ENCODE measurements around the gene WWOX. TPM values are rescaled to one million over a fixed set of nuclear protein-coding genes. Genes with fewer than 3 reads are reported as not detected.

The WWOX gene
- total and polyA plus RNA-seq, 2 of the 8 experiments (the other 6 are each of a cell fraction or from before 2014, with no cell fraction given): 5.4 to 16.7 TPM

GRCh38 chr16:78902321-78902720 is 802.9 kb downstream of the WWOX start (continued):
- TF ChIP-seq SP1 (IDR thresholded peaks at IDR 0.05; ENCODE audit: low read depth, low read length) (no peak), USF2 (IDR thresholded peaks at IDR 0.05; ENCODE audit: low read length) (no peak), GABPA (IDR thresholded peaks at IDR 0.05; ENCODE audit: borderline replicate concordance, insufficient read depth, low read length) (no peak), KDM4A (IDR thresholded peaks at IDR 0.05; ENCODE audit: low read depth, low read length, severe bottlenecking) (no peak)

Data from H1 (cell line).